ENCODE results near the gene KRT12. TPM values are rescaled to one million over a fixed set of nuclear protein-coding genes. Genes with fewer than 3 reads are reported as not detected.

The KRT12 gene
- not detected in 2 replicates for total RNA-seq

GRCh38 chr17:40866838-40867237 is at the start of gene KRT12:
TSS of gene KRT12 (minus strand) at chr17:40867223. CDS start at chr17:40867186, 37 bp downstream.
- DNase-seq (ENCODE audit: low read depth in 2 of 2): no peak

- no peak for DNase-seq (ENCODE audit: low read depth in 2 of 2)
Measured at GRCh38 chr17:40916366-40916765, 49.3 kb upstream of the KRT12 start.

DNA sequence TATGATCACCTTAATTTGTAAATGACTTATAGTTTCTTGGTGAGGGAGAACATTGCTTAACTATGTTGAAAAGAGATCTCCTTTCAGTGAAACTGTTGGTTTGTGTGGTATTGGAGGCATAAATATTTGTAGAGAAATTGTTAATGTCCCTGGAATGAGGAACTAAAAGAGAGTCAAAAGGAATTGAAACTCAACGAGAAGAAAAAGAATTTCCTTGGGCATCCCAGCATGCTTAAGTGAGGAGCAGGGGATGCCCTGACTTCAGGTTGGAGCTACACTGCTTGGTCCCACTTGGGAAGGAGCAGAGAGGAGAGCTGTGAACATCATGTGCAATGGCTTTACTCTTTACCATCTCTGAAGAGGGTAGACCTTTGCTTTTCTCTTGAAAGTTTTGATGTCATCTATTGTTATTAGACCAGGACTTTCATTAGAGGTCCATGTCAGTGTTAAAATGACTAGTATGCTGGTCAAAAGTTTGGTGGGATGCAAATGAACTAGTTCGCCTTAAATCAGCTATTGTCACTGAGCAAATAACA is 48.8 kb upstream of the KRT12 start:
- DNase-seq (ENCODE audit: low read depth in 2 of 2): no peak

DNA sequence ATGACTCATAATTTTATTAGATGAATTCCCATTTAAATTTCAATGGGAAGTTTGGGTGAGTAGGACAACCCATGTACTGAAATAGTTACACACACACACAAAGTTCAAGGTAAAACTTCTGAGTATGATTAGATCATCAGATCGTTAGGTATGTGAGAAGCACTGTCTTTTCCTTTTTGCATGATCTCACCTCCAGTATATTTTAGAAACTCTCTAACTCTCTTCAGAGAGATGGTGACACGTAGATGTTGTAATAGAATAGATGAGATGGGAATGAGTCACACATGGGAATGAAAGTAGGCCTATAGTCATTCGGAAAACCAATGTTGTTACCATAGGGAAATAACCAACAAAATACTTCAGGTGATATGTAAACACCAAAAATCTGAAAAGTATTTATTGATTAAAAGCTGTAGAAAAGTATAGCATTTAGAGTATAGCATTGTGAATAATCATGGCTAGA is 48.2 kb upstream of the KRT12 start:
- DNase-seq (ENCODE audit: low read depth in 2 of 2): peak in 1 of 2 donors; percentile 56

DNA sequence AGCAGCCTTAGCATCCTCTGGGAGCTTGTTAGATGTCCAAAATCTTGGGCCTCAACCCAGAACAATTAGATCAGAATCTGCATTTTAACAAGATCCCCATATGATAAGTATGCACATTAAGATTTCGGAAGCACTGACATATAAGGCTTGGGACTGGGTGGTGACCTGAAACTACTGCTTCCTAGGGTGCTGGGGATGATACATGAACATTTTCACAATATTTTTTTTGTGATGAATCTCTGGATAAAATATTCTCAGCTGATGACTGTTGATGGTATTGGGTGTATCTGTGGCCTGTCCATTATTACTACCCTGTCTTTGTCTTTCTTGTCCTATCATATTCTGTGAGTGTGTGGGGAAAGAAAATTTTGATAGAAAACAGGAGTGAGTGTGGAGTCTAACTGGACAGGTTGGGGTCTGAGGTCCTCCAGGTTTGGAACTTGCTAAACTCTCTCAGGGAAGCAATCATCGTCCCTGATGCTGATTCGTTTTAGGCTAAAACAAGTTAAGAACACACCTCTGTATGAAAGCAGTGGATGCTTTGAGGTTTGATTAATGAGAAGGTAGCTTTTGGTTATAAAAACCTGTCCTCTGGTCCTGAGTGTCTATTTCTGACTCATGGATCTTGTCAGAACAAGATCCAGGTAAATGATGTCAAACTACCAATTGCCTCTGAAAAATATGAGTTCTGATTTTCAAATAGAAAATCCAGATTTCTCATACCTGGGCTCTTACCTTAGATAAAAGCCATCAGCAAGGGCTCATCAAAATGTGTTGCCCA is 47.2 kb upstream of the KRT12 start:
- no peak for DNase-seq (ENCODE audit: low read depth in 2 of 2)

DNA sequence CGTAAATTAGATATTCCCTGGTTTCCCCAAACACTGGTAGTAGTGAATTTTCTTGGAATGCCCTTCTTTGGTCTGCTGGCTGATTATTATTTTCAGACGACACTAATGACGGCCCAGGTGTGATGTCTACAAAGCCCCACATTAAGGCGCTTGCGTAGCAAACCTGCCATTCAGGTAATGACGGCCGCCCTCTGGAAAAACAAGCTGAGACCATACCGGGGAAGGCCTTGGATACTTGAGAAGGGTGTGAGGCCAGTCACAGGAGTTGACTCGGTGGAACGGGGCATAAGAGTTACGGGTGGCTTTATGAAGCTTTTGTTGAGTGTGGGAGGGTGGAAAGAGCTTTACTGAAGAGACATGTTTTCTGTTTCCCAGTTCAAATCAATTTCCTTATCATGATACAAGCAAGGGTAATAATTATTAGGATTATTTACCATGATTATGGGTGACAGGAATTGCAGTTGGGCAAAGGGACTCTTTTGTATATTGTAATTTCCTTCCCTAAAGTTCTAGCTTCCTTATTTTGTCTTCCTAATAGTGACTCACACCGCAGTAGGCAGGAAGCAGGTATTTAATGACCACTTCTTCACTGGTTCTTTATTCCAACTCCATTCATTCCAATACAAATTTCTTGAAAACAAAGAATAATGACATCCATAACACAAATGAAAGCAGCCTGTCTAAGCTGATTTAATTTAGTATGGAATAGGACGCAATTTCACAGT is 45.6 kb upstream of the KRT12 start:
- DNase-seq (ENCODE audit: low read depth in 2 of 2): peak in 1 of 2 donors; percentile 15

GRCh38 chr17:40910441-40910841 is 43.4 kb upstream of the KRT12 start:
- no peak for DNase-seq (ENCODE audit: low read depth in 2 of 2)

DNA sequence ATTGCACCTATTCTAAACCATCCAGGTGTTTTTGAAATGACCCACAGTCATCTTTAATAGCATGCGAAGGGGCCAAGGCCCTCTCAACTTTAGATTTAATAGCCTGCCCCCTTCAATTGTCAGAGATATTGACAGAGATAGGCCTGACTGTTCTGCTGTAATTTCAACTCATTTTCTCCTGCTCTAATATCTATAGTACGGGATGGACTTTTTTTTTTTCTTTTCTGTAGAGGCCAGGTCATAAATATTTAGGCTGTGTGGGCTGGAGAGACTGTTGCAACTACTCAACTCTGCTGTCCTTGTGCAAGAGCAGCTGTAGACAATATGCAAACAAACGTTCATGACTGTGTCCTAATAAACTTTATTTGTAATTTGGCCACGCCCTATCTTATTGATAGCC is 42.7 kb upstream of the KRT12 start:
- no peak for DNase-seq (ENCODE audit: low read depth in 2 of 2)

GRCh38 chr17:40909351-40909750 is 42.3 kb upstream of the KRT12 start:
- peak; percentile 90 to 92 for DNase-seq (ENCODE audit: low read depth in 2 of 2)

DNA sequence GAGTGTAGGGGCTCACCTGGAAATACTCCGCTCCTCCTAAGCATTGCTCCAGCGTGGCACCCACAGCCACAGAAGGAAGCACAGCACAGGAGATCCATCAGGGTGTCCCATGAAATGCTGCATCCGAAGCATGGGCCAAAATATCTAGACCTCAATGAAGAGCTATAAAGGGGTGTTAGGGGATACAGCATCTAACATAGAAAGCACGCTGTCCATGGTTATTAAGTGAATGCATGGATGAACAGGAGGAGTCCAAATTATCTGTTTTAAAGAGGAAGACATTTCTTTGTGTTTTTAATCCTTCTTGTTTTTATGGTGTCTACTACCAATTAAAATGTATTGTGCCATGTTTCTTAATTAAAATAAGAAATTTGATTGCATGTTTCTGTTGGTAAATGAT is 39.6 kb upstream of the KRT12 start:
- DNase-seq (ENCODE audit: low read depth in 2 of 2): no peak

DNA sequence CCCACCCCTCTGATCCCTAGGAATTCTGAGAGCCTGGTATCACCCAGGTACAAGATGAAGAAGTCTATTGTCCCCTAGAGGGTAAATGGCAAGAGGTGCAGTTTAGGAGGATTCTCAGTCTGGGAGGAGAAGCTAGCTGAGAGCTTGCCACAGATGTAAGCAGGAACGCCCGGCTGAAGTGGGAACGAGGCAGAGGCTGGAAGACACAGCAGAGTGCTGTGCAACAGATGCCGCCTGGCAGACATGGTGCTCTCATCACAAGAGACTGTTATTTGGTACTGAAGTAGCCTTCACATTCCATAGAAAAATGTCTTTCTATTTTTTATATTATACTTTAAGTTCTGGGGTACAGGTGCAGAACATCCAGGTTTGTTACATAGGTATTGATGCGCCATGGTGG is 38.3 kb upstream of the KRT12 start:
- no peak for DNase-seq (ENCODE audit: low read depth in 2 of 2)

DNA sequence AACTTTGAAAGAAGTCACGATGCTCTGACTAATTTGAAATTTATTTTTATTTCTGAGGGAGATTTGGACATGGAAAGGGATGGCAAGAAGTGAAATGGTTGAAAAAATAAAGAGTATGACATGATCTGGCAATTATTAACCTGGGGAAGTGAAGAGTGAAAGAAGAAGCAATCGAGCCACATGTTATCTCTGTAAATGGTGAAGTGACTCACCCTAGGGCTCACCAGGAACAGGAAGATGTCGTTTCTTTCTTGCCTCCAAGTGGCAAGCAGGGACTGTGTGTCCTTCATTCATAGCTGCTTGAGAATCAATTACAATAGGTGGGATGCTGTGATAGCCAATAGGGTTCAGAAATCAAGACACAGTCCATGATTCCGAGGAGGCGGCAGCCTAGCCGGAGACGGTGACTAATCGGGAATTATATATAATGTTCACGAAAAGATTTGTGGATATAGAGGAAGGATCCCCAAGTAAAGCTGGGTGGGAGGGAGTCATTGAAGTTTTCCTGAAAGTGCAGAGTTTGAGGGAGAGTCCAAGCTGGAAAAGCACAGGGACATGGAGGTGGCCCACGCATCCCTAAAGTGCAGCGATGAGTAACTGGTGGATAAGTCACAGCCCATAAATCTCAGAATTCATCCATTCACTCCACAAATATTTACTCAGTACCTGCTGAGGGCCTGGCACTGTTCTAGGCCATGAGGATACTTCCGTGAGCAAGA is 36.3 kb upstream of the KRT12 start:
- DNase-seq (ENCODE audit: low read depth in 2 of 2): no peak

DNA sequence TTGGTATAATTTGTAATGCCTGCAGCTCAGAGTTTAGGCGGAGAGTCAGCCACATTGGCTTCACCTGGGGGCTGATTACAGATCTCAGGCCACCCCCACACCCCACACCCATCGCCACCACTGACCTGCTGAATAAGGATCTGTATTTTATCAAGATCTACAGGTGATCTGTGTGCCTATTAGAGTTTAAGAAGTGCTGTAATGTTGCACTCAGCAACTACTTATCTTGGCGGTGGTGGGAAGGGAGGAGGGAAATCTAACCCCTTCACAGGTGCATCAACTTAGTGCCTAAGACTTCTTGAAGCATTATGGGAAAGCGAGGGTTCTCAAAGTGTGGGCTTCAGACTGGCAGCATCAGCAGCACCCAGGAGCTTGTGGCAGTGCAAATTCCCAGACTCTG is 35.5 kb upstream of the KRT12 start:
- no peak for DNase-seq (ENCODE audit: low read depth in 2 of 2)

DNA sequence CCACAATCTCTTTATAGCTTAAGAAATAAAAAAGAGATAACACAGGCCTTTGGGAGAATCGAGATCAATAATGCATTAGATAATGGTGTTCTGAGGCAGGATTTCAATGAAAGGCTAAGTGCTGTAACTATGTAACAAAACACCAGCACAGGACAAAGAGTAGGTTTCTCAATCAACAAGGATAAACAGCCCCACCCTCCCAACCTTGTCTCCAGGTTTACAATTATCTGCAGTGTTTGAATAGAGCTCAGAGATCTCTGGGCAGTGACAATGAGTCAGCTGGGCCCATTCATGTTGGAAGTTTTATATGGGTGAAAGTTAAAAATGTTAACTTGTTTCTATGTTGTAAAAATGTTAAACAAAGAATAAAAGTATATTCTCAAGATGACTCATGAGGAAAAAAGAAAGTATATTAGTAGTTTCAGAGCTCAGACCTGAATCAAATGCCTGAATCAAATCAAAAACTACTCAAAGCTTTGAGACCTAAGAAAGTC is 35.0 kb upstream of the KRT12 start:
- DNase-seq (ENCODE audit: low read depth in 2 of 2): no peak

DNA sequence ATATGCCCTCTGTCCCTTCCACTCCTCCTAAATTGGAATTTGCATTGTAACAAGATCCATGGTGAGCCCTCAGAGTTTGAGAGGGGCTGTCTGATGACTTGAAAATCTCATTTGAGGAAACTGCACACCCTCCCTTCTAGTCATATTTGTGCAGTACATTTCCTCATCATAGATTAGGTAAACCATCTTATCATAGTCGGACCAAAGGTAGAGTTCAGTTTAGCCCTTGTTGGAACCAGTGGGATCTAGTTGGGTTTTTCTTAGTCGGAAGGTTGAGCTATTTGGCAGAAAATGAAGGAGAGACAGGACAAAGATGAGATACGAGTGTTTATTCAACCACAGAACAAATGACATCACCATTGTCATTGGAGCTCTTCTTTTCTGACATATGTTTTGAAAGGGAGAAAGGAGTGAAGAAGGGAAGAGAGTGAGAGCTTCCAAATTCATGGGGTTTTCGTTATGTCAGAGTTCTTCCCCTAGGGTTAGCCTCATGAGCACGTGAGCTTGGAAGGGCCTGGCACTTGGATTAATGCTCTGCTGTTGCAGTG is 33.9 kb upstream of the KRT12 start:
- DNase-seq (ENCODE audit: low read depth in 2 of 2): no peak

DNA sequence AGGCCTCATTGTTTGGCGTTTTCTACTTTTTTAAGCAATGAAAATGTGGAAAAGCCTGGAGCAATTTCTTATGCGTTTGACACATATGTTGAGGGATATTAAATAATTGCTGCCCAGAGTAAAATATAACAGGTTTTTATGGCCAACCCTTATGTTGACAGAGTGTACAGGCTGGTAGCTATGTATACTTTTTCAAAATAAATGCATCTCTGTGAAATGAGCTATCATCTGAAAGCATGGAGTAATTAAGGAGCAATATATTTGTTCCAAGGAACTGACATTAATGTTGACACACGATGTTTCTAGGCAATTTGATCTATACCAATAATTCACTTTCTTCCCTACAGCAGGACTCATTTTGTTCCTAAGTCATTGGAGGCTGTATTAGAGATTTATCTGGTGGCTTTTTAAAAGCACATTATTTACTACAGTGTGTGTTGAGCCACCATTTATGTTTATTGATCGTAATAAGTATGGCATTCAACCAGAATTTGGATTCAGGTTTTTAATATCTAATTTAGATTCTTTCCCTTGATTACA is 30.0 kb upstream of the KRT12 start:
- no peak for DNase-seq (ENCODE audit: low read depth in 2 of 2)

- DNase-seq (ENCODE audit: low read depth in 2 of 2): no peak
Measured at GRCh38 chr17:40895106-40895730, 28.2 kb upstream of the KRT12 start.

- no peak for DNase-seq (ENCODE audit: low read depth in 2 of 2)
Measured at GRCh38 chr17:40888196-40888720, 21.2 kb upstream of the KRT12 start.

DNA sequence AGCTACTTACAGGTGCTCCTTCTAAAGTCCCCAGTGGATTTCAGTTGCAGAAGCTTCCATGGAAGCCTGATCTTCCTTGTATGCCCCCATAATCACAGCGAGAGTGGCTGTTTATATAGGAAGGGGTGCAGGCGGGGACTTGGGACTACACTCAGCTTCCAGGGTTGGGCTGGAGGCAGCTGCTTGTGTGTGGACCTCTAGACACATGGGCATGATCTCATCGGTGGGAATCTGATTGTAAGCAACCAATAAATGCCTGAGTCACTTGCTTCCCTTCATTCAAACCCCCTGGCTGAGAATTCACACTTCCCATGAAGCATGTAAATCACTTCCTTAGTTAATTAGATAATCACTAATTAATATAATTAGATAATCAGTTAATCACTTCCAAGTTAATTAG is 19.1 kb upstream of the KRT12 start:
- peak in 1 of 2 donors; percentile 14 for DNase-seq (ENCODE audit: low read depth in 2 of 2)

- DNase-seq (ENCODE audit: low read depth in 2 of 2): no peak
Measured at GRCh38 chr17:40884708-40885512, 17.9 kb upstream of the KRT12 start, which contains the start of gene KRT20. TSS of gene KRT20 (minus strand) at chr17:40885242. CDS start at chr17:40885185, 57 bp downstream.

Measured in lung microvascular endothelial cell (primary cell).